Adrenal gland (tissue), 12 donors: ENCODE measurements around the gene CIP2A. TPM values are rescaled to one million over a fixed set of nuclear protein-coding genes. Genes with fewer than 3 reads are reported as not detected.

ENCODE experiments used
- DNase-seq, 7 donors: peaks; one replicate each; pipeline ENCODE4 v3.0.0-alpha.2; 2019 to 2020
- H3K27ac ChIP-seq, 5 donors: fragments of 200-600 bp; sonication (generic) in 4 of 5; 1 replicate in 3 of 5; 2 replicates in 2 of 5; pipeline versions ENCODE4 v1.5.1 to v1.8.0; 2016 to 2020; ENCODE audit warnings: mild to moderate bottlenecking in 1 of 5
- H3K27me3 ChIP-seq: fragments of 200-600 bp; 2 replicates; pipeline ENCODE4 v1.8.0; 2021
- H3K36me3 ChIP-seq, 2 donors: fragments of 200-600 bp; replicated peaks in 1 of 2; 1 replicate in 1 of 2; 2 replicates in 1 of 2; pipeline versions ENCODE4 v1.5.1 to v1.8.0; 2018 to 2022
- H3K4me1 ChIP-seq, 2 donors: fragments of 200-600 bp; replicated peaks in 1 of 2; 1 replicate in 1 of 2; 2 replicates in 1 of 2; pipeline versions ENCODE4 v1.5.1 to v1.8.0; 2018 to 2021
- H3K4me3 ChIP-seq, 4 donors: fragments of 200-600 bp; sonication (generic) in 3 of 4; one replicate each; pipeline ENCODE4 v1.5.1; 2016 to 2018
- H3K9me3 ChIP-seq, 3 donors: fragments of 200-600 bp; sonication (generic) in 1 of 3; replicated peaks in 1 of 3; 1 replicate in 2 of 3; 2 replicates in 1 of 3; pipeline versions ENCODE4 v1.5.1 to v1.8.0; 2016 to 2021
- CTCF ChIP-seq, 6 experiments: fragments of 450-650 bp in 4 of 6; fragments of 200-600 bp in 2 of 6; sonication (generic) in 1 of 6; IDR thresholded peaks; 1 replicate in 5 of 6; 2 replicates in 1 of 6; pipeline versions ENCODE4 v1.5.1 to v1.8.0; 2016 to 2021; ENCODE audit warnings: antibody characterized with exemption in 6 of 6, mild to moderate bottlenecking in 2 of 6, moderate library complexity in 1 of 6
- POLR2A ChIP-seq, 2 donors: fragments of 450-650 bp; IDR thresholded peaks; one replicate each; pipeline ENCODE4 v1.6.1; 2017; ENCODE audit warnings: antibody characterized with exemption in 2 of 2, mild to moderate bottlenecking in 2 of 2, moderate library complexity in 1 of 2
- WGBS, 4 donors: extraction: QIAGEN DNeasy Blood & Tissue Kit in 2 of 4; methylation state at CpG; one replicate each; pipeline versions ENCODE4 v1.1.5 to v1.1.7; 2013 to 2017; 5-methylcytosine and 5-hydroxymethylcytosine counted together
- intact Hi-C, 2 donors: fragments of 100-400 bp; cut with DNase I; formaldehyde crosslinking; loops; one replicate each; pipeline versions ENCODE4 v1.14.1 to v1.15.0; 2022 to 2023
- polyA plus RNA-seq, 3 donors: library from polyadenylated mRNA; stranded (reverse); fragments of 200-250 nt in 2 of 3; fragments of 350-450 nt in 1 of 3; fragmentation: Illumina TruSeq in 1 of 3; extraction: RNeasy Lipid Tissue Mini Kit (QIAGEN cat#74804) in 1 of 3; gene quantifications; one replicate each; pipeline ENCODE4 v1.2.3, GENCODE V29; 2013 to 2014
- total RNA-seq, 9 donors: library from RNA; depleted of rRNA in 4 of 9; stranded (reverse); fragments of >200 nt in 4 of 9; fragments of 120-200 nt in 1 of 9; fragmentation: NEBNext Ultra II Directional in 1 of 9; extraction: Animal tissue kit (Norgen Biotek cat#: 25700) in 1 of 9; gene quantifications; one replicate each; pipeline versions ENCODE4 v1.1.0 to v1.2.4, GENCODE V29; 2013 to 2023
- donor health status: healthy with polysubstance abuse.
- donor health status: Bipolar disorder and iron deficiency.
- donor health status: DM: yes; HTN: yes; CAD: no.
- donor health status: DM: no; HTN: no; CAD: no.
- donor health status: DM: no; HTN: no; CAD: no.
- donor health status: DM: yes; HTN: yes; CAD: no.

CIP2A gene
- total and polyA plus RNA-seq, 12 donors: 0.97 to 16.6 (median 3.3) TPM

DNA sequence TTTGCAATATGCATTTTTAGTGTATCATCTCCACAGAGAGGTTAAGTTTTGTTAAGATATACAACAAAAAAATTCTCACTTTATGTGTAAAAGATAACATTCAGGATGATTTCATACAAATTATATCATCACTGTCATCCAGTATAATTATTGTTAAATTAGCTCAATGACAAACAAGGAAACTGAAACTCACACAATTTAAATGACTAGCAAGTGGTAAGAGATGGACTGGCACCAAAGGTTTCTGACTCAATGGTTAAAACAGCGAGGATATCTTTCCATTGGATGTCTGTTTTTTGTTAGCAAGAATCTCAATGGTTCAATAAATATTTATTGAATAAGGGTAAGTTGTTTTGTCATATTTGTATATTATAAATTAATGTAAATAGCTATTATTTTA is 22.6 kb downstream of the CIP2A start:
- WGBS, 4 donors: 91 to 100% (median 97%) methylated on average over 1 of the region's 1 CpG
- H3K36me3 ChIP-seq: no peaks in the 10 kb centered on the region

GRCh38 chr3:108565506-108565905 is 23.7 kb downstream of the CIP2A start:
- H3K36me3 ChIP-seq: no peaks in the 10 kb centered on the region
- TF ChIP-seq POLR2A (IDR thresholded peaks at IDR 0.05): no peak
- TF ChIP-seq CTCF (IDR thresholded peaks at IDR 0.05): no peak
- H3K4me1 ChIP-seq: no peaks in the 10 kb centered on the region
- H3K27me3 ChIP-seq: no peaks in the 10 kb centered on the region
- no peak overlapping the region for H3K27ac ChIP-seq
- WGBS, 4 donors: 87 to 96% (median 92%) methylated on average over 3 of the region's 3 CpGs
- no peak overlapping the region for H3K4me3 ChIP-seq
- intact Hi-C loops: no loop called here
- DNase-seq: no peak
- no peaks in the 10 kb centered on the region for H3K9me3 ChIP-seq

More for the DNA sequence above, 22.6 kb downstream of the CIP2A start:
- H3K27ac ChIP-seq: no peak overlapping the region
- no peaks in the 10 kb centered on the region for H3K4me1 ChIP-seq
- intact Hi-C loops: no loop called here
- no peaks in the 10 kb centered on the region for H3K27me3 ChIP-seq
- no peaks in the 10 kb centered on the region for H3K9me3 ChIP-seq
- TF ChIP-seq POLR2A (IDR thresholded peaks at IDR 0.05) (no peak), CTCF (IDR thresholded peaks at IDR 0.05) (no peak)
- no peak overlapping the region for H3K4me3 ChIP-seq
- no peak for DNase-seq

DNA sequence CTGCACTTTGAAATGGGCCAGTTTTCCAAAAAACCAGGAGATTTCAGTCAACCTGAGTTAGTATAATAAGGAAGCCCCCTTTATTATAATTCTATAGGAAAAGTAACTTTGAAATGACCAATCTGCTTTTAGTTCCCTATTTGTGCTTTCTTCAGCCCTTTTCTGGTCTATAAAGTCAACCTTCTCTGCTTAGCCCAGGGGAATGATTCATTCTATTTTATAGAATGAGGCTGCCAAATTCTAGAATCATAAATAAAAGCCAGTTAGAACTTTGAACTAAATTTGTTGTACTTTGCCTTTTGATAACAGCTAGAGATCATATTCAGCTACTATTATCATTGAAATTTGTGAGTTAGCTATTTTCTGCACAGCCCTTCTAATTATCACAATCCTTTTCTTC is 24.7 kb downstream of the CIP2A start:
- Histone ChIP-seq H3K27me3 (no peaks in the 10 kb centered on the region), H3K4me3 (no peak overlapping the region), H3K4me1 (no peaks in the 10 kb centered on the region), H3K9me3 (no peaks in the 10 kb centered on the region), H3K36me3 (no peaks in the 10 kb centered on the region), H3K27ac (no peak overlapping the region)
- no peak for TF ChIP-seq CTCF (IDR thresholded peaks at IDR 0.05)
- no peak for TF ChIP-seq POLR2A (IDR thresholded peaks at IDR 0.05)
- intact Hi-C loops: no loop called here
- no peak for DNase-seq

DNA sequence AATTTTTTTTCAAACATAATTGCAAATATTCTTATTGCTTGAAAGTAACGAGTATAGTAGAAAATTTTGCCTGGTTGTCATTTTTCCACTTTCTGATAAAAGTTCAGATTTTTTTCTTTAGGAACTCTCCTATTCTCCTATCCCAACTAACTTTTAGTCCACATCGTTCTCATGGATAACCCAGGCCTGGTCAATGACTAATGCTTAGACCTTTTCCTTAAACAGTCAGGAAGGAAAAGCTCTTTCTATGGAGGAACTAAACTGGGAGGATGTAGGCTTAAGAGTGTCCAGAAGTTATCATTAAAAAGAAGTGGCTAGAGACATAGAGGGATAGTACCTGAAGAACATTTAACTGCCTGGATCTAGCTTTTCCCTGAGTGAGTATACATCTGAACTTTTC is 26.7 kb downstream of the CIP2A start:
- intact Hi-C loops: no loop called here
- Histone ChIP-seq H3K36me3 (no peaks in the 10 kb centered on the region), H3K27me3 (no peaks in the 10 kb centered on the region), H3K27ac (no peak overlapping the region), H3K9me3 (peaks cover 0 to 5% (median 0%) of the 10 kb centered on the region in 3 donors), H3K4me1 (no peaks in the 10 kb centered on the region), H3K4me3 (no peak overlapping the region)
- 91 to 100% (median 95%) methylated on average over 2 of the region's 2 CpGs for WGBS, 4 donors
- no peak for TF ChIP-seq POLR2A (IDR thresholded peaks at IDR 0.05)
- no peak for TF ChIP-seq CTCF (IDR thresholded peaks at IDR 0.05)
- DNase-seq: no peak
